OCI-LY7 (cell line): ENCODE results near the gene PRPF40A. TPM values are rescaled to one million over a fixed set of nuclear protein-coding genes. Genes with fewer than 3 reads are reported as not detected.

Experiments
- BruUV-seq: library from RNA; stranded (reverse); fragments of 400-500 nt; replicated peaks from 2 replicates; lab custom pipeline; 2021; lab: Mats Ljungman, UMichigan
- CTCF ChIA-PET: fragments of 300-600 bp; sonication (Branson Sonifier 250); formaldehyde crosslinking; loops from one replicate; lab custom pipeline; 2022; ENCODE audit warnings: antibody characterized with exemption; ENCODE audit not compliant: unreplicated experiment; lab: Charles Lee
- POLR2A ChIA-PET: fragments of 300-600 bp; sonication (Branson Sonifier 250); formaldehyde crosslinking; loops from one replicate; lab custom pipeline; 2022; ENCODE audit warnings: antibody characterized with exemption; lab: Charles Lee
- DNase-seq: peaks from one replicate; pipeline ENCODE4 v3.0.0-alpha.2; 2015; ENCODE audit warnings: low spot score
- H2AFZ ChIP-seq: fragments of 200-600 bp; sonication (generic), shearing (Covaris generic); 2 replicates; pipeline ENCODE4 v1.6.1; 2014; ENCODE audit warnings: mild to moderate bottlenecking, antibody characterized with exemption, low read length, moderate library complexity
- H3K27ac ChIP-seq: fragments of 200-600 bp; sonication (generic); 2 replicates; pipeline ENCODE4 v1.5.1; 2014; ENCODE audit warnings: mixed run types, low read depth, mild to moderate bottlenecking, moderate library complexity, low read length, inconsistent platforms; ENCODE audit not compliant: poor library complexity, severe bottlenecking
- H3K36me3 ChIP-seq: fragments of 200-600 bp; sonication (generic); 2 replicates; pipeline ENCODE4 v1.6.1; 2014; ENCODE audit warnings: mild to moderate bottlenecking, antibody characterized with exemption, low read length, moderate library complexity, mixed read lengths; ENCODE audit not compliant: insufficient read depth
- H3K4me1 ChIP-seq: fragments of 200-600 bp; sonication (generic); 2 replicates; pipeline ENCODE4 v1.5.1; 2014; ENCODE audit warnings: mild to moderate bottlenecking, low read length; ENCODE audit not compliant: insufficient read depth, poor library complexity, severe bottlenecking
- H3K4me2 ChIP-seq: fragments of 200-600 bp; sonication (generic); 2 replicates; pipeline ENCODE4 v1.6.1; 2014; ENCODE audit warnings: mild to moderate bottlenecking, low read length
- H3K4me3 ChIP-seq: fragments of 200-600 bp; sonication (generic); 2 replicates; pipeline ENCODE4 v1.5.1; 2014; ENCODE audit warnings: mild to moderate bottlenecking, low read depth, low read length; ENCODE audit not compliant: poor library complexity, severe bottlenecking
- H3K79me2 ChIP-seq: fragments of 200-600 bp; sonication (generic); 2 replicates; pipeline ENCODE4 v1.6.1; 2016; ENCODE audit warnings: low read depth, mild to moderate bottlenecking, low read length, moderate library complexity, mixed read lengths; ENCODE audit not compliant: insufficient read depth
- H3K9me2 ChIP-seq: fragments of 200-600 bp; sonication (generic); 2 replicates; pipeline ENCODE4 v1.6.1; 2016; ENCODE audit warnings: mild to moderate bottlenecking, low read length, mixed read lengths; ENCODE audit not compliant: insufficient read depth
- H3K9me3 ChIP-seq: fragments of 200-600 bp; sonication (generic); 2 replicates; pipeline ENCODE4 v1.6.1; 2014; ENCODE audit warnings: mild to moderate bottlenecking, mixed run types, low read length, mixed read lengths
- H4K20me1 ChIP-seq: fragments of 200-600 bp; sonication (generic); 2 replicates; pipeline ENCODE4 v1.6.1; 2014; ENCODE audit warnings: mild to moderate bottlenecking, antibody characterized with exemption, low read length, moderate library complexity, mixed read lengths; ENCODE audit not compliant: insufficient read depth
- EZH2phosphoT487 ChIP-seq: fragments of 200-600 bp; sonication (generic); IDR thresholded peaks from 2 replicates; pipeline ENCODE4 v1.6.1; 2018; ENCODE audit warnings: low read depth, borderline replicate concordance, mild to moderate bottlenecking, mixed run types, antibody characterized with exemption, low read length, moderate library complexity, mixed read lengths
- intact Hi-C: fragments of 100-400 bp; cut with micrococcal nuclease; formaldehyde crosslinking; loops from one replicate; pipeline ENCODE4 v1.10.0; 2022; ENCODE audit not compliant: unreplicated experiment
- total RNA-seq, 2 experiments: library from RNA; depleted of rRNA in 1 of 2; stranded (reverse); fragments of >200 nt in 1 of 2; shearing (Covaris generic) in 1 of 2; gene quantifications; 2 replicates each; pipeline ENCODE4 v1.2.3, GENCODE V29; 2014 to 2022
- TF ChIP-seq, protein P1 (sequence below): fragments of 200-600 bp; sonication (generic); conservative IDR thresholded peaks from 2 replicates; pipeline ENCODE4 v1.5.1; 2014; ENCODE audit warnings: mild to moderate bottlenecking, antibody characterized with exemption, low read length, moderate library complexity, mixed read lengths

Gene PRPF40A
- total RNA-seq, 2 experiments from 2014 or later: 156 to 177 TPM

DNA sequence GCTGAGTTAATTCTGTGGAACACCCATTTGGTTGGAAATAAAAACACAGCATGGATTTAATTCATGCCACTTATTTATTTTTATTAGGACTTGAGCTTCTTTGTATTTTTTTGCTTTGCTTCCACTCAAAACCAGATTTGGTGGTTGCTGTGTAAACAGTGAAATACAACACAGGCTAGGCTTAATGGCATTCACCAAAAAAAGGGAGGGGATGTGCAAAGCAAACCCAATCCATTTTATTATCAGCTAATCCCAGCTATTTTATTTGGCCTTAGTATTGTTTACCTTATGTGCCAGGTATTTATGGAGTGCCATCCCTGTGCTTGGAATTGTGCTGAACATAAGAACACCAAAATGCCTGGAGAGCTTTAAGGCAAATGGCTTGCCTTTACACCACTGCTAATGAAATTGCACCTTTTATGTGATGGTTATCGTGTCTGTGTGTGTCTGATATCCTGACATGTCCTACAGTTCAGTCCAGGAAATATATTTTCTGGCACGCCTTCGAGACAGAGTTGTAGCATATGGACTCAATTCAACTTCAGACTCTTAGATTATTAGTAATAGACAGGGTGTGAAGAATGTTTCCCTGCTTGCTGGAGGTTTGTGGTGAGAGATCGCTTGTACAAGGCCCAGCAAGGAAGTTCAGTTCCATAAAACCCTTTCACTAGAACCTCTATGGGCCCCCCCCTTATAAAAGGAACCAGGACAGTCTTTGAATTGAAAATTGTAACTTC lies 99.6 kb downstream of the PRPF40A start:
- Histone ChIP-seq H2AFZ (no peak overlapping the region), H3K36me3 (no peaks in the 10 kb centered on the region), H3K9me3 (no peaks in the 10 kb centered on the region), H3K79me2 (no peaks in the 10 kb centered on the region), H3K4me2 (no peak overlapping the region), H4K20me1 (no peaks in the 10 kb centered on the region), H3K9me2 (no peaks in the 10 kb centered on the region), H3K27ac (no peak overlapping the region), H3K4me3 (no peak overlapping the region), H3K4me1 (peaks cover under 1% of the 10 kb centered on the region)
- TF ChIP-seq, protein P1, sequence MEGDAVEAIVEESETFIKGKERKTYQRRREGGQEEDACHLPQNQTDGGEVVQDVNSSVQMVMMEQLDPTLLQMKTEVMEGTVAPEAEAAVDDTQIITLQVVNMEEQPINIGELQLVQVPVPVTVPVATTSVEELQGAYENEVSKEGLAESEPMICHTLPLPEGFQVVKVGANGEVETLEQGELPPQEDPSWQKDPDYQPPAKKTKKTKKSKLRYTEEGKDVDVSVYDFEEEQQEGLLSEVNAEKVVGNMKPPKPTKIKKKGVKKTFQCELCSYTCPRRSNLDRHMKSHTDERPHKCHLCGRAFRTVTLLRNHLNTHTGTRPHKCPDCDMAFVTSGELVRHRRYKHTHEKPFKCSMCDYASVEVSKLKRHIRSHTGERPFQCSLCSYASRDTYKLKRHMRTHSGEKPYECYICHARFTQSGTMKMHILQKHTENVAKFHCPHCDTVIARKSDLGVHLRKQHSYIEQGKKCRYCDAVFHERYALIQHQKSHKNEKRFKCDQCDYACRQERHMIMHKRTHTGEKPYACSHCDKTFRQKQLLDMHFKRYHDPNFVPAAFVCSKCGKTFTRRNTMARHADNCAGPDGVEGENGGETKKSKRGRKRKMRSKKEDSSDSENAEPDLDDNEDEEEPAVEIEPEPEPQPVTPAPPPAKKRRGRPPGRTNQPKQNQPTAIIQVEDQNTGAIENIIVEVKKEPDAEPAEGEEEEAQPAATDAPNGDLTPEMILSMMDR: no peak
- no peak for TF ChIP-seq EZH2phosphoT487
- ChIA-PET POLR2A (interaction anchor here (0.6 to 0.7 kb wide), 2 partner anchors 11 to 128 kb away, joined by 3 to 4 read pairs; no protein-coding TSS in a partner anchor), CTCF (no interaction called here)
- no TSS peak for BruUV-seq
- intact Hi-C loops: no loop called here
- no peak for DNase-seq

- no TSS peak for BruUV-seq
- Histone ChIP-seq H3K79me2 (no peaks in the 10 kb centered on the region), H3K9me3 (no peaks in the 10 kb centered on the region), H3K4me3 (no peak overlapping the region), H3K4me1 (peaks cover 11% of the 10 kb centered on the region), H3K27ac (no peak overlapping the region), H3K36me3 (no peaks in the 10 kb centered on the region), H3K9me2 (no peaks in the 10 kb centered on the region), H2AFZ (no peak overlapping the region), H3K4me2 (no peak overlapping the region), H4K20me1 (no peaks in the 10 kb centered on the region)
- POLR2A ChIA-PET: no interaction called here
- DNase-seq: no peak
- CTCF ChIA-PET: no interaction called here
- intact Hi-C loops: no loop called here
- TF ChIP-seq EZH2phosphoT487: no peak
- TF ChIP-seq, protein P1: no peak
Observed at GRCh38 chr2:152615177-152615576, 102.1 kb downstream of the PRPF40A start.

- Histone ChIP-seq H3K4me3 (no peak overlapping the region), H3K36me3 (no peaks in the 10 kb centered on the region), H3K9me2 (no peaks in the 10 kb centered on the region), H3K4me1 (peaks cover 11% of the 10 kb centered on the region), H3K4me2 (no peak overlapping the region), H4K20me1 (no peaks in the 10 kb centered on the region), H3K79me2 (no peaks in the 10 kb centered on the region), H3K27ac (no peak overlapping the region), H3K9me3 (no peaks in the 10 kb centered on the region), H2AFZ (no peak overlapping the region)
- BruUV-seq: no TSS peak
- intact Hi-C loops: no loop called here
- POLR2A ChIA-PET: interaction anchor here (0.6 kb wide), 2 partner anchors 67 to 1359 kb away, joined by 3 read pairs; no protein-coding TSS in a partner anchor
- CTCF ChIA-PET: no interaction called here
- DNase-seq: no peak
- TF ChIP-seq, protein P1: no peak
- no peak for TF ChIP-seq EZH2phosphoT487
Observed at GRCh38 chr2:152613235-152613634, 104.0 kb downstream of the PRPF40A start.
